ENCODE data around the gene LRRC43.
A peak's percentile ranks its signal among the peaks of the same experiment; 100 is the strongest.

Gene LRRC43

DNA sequence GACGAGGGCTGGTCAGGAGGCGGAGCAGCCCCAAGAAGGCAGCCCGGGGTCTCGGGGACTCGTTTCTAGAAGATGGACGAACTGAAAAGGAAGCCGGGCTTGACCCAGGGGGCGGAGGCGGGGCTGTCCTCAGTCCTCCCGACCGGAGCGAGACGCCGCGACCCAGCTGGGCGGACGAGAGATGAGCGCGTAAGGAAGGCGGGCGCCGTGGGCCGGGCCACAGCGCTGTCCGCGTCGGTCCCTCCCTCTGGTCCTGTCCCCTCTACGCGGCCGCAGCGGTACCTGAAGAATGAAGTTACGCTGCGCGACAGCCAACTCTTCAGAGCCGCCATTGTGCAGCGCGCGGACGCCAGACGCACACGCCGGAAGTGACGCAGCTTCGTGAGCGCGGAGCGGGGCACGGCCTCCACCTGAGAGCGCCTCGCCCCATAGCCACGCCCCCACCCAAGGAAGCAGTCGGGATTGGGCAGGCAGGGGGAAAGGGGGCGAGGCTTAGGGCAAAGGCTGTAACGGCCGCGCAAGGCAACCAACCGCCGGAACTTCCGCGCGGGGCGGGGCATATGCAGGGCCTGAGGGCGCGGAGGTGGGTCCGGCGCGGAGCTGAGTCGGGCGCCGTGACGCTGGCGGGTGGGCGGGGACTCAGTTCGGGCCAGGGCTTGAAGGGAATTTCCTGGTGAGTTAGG is 42.9 kb downstream of the LRRC43 start, which contains the start of gene DIABLO:
TSS of gene DIABLO (minus strand) at position 370 of the 683 bp plus-strand sequence. CDS start at position 332, 38 bp downstream.
- peak; percentile 65 to 100 (median 100) for DNase-seq

GRCh38 chr12:122226366-122227125 is 43.6 kb downstream of the LRRC43 start:
- no peak for DNase-seq

- no peak for DNase-seq
These were observed 44.4 kb downstream of the LRRC43 start for GRCh38 chr12:122227341-122227740.

DNA sequence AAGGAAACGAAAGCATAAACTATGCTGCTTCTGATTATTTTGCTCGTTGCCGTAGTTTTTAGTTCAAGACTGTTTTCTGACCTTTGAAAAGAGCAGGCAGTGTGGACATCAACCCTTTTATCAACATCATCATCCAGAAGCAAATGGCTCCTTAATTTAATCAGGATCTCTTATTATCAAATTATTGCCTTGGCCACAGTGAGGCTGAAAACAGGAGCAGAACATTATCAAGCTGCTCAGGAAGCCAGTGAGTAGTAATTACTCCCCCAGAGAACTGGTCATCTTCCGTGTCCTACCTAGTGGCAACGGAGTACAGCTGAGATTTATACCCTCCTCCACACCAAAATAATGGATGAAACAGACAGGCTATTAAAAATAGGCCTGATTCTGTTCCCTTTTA is 45.2 kb downstream of the LRRC43 start:
- DNase-seq, result no peak

DNA sequence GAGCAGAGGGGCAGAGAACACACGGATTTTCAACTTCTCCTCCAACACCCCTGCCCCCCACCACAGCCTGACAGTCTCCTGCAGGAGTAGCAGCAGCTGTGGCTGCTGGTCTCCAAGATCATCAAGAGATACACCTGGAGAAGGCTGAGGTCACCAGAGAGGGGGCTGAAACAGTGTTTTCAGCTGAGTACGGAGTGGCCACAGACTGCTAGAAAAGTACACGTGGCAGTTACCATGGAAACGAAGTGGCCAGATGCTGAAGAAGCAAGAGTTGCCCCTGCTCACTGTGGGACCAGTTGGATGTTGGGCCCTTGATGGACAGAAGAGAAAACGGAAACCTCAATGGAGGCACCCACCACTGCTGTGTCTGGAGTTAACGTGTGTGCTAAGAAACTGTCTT is 47.9 kb downstream of the LRRC43 start:
- no peak for DNase-seq

- DNase-seq, result no peak
These were observed 49.8 kb downstream of the LRRC43 start for GRCh38 chr12:122232691-122233090.

- no peak for DNase-seq
These were observed 52.8 kb downstream of the LRRC43 start for GRCh38 chr12:122235741-122236140.

DNA sequence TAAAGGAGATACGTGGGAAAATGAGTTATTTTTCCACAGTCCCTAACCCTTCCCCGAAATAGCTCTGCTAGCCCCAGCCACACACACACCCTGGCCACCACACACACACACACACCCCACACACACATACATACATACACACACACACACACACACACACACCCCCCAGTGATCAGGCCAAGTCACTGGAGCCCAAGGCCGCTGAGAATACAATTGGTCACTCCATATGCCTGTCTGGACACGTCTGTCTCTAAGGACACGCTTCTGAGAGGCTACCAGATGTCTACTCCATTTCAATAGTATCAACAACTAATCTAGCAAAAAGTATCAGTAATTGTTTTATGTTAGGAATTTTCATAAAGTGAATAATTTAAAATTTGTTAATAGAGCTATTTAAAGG is 55.9 kb downstream of the LRRC43 start:
- DNase-seq, result no peak

- DNase-seq, result no peak
These were observed 61.0 kb downstream of the LRRC43 start for GRCh38 chr12:122243965-122244364.

DNA sequence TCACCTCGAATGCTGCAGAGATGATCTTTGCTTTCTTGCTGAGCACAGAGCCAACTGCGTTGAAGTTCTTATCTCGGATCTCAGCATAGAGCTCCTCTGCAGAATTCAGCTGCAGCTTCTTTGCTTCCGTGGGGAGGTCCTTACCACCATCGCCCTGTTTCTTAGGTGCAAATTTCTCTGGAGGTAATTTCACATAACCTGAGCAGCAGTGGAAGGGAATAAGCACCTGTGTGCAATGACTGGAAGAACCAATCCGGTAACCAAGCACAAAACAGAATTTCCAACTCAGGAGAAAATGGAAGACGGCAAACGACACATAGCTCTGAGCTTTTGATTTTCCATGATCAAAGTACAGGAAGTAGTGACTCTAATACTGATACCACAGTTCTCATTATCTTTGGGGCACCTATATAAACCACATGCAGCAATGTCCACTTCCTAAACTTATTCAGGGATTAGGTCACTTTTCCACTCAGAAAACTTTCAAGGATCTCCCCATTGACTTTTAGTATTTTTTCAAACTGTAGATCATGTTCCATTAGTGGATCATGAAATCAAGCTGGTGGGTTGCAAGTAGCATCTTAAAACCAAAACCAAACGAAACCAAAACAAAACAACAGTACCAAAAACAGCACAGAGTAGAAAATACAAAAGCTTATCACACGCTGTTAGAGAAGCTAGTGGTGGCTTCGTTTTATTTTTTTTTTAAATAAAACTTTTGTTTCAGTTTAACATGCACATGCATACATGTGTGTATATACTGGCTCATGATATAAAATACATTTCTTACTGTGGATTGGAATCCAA is 61.8 kb downstream of the LRRC43 start:
- no peak for DNase-seq

DNA sequence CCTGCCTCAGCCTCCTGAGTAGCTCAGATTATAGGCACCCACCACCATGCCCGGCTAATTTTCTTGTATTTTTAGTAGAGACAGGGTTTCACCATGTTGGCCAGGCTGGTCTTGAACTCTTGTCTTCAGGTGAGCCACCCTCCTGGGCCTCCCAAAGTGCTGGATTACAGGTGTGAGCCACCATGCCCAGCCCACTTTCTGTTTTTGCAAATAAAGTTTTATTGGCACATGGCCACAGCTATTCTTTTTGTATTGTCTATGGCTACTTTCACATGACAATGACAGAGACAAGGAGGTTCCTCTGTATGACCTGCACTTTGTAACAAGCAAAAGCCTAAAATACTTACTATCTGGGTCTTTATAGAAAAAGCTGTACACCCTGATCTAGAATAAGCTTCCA is 62.6 kb downstream of the LRRC43 start:
- DNase-seq, result no peak

DNA sequence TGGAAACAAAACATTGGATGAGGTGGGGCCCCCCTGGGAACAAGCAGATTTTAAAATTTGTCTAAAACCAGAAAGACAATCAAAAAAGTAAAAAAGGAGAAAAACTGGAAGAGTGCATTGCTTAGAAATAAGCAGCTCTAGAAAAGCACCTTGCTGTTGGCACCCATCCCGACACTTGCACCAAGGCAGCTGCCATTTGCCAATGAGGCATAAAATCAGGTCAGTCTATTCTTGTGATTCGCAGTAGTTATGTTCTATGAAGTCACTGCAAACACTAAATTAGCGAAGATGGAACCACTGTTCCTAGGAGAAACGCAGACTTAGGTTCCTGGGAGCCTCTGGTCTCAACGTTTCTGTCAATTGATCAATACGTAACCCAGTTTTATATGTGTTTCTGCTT is 67.1 kb downstream of the LRRC43 start:
- DNase-seq, result no peak

GRCh38 chr12:122250536-122250935 is 67.6 kb downstream of the LRRC43 start:
- DNase-seq, result no peak

Data from hypothalamus (tissue), 51 donors.